HUES64 (cell line): ENCODE measurements around the gene COX5B.
"Not testable (repeated sequence)": the region's sequence is repeated elsewhere in the genome, so short reads cannot be mapped to it uniquely, and the experiment has no call there.

Experiments used
- H3K27ac ChIP-seq: 2 replicates; pipeline ENCODE4 v1.7.0; 2013; ENCODE audit warnings: low read depth, low read length, inconsistent platforms
- H3K27me3 ChIP-seq: 2 replicates; pipeline ENCODE4 v1.6.1; 2013; ENCODE audit warnings: mild to moderate bottlenecking, low read length; ENCODE audit not compliant: insufficient read depth
- H3K36me3 ChIP-seq: 2 replicates; pipeline ENCODE4 v1.6.1; 2013; ENCODE audit warnings: mild to moderate bottlenecking, low read length; ENCODE audit not compliant: insufficient read depth
- H3K4me1 ChIP-seq: 2 replicates; pipeline ENCODE4 v1.6.1; 2013; ENCODE audit warnings: mild to moderate bottlenecking, low read length, moderate library complexity; ENCODE audit not compliant: insufficient read depth
- H3K4me3 ChIP-seq: 2 replicates; pipeline ENCODE4 v1.5.1; 2013; ENCODE audit warnings: mild to moderate bottlenecking, low read length, moderate library complexity
- H3K9ac ChIP-seq: 2 replicates; pipeline ENCODE4 v1.6.1; 2013; ENCODE audit warnings: mild to moderate bottlenecking, low read depth, low read length
- H3K9me3 ChIP-seq: 2 replicates; pipeline ENCODE4 v1.6.1; 2013; ENCODE audit warnings: low read depth, low read length; ENCODE audit not compliant: insufficient read depth
- WGBS: fragments of 150-250, 120-280 bp; methylation state at CpG from one replicate; pipeline ENCODE4 v1.1.7; 2013; ENCODE audit warnings: missing lambda C conversion rate; 5-methylcytosine and 5-hydroxymethylcytosine counted together

Gene COX5B

DNA sequence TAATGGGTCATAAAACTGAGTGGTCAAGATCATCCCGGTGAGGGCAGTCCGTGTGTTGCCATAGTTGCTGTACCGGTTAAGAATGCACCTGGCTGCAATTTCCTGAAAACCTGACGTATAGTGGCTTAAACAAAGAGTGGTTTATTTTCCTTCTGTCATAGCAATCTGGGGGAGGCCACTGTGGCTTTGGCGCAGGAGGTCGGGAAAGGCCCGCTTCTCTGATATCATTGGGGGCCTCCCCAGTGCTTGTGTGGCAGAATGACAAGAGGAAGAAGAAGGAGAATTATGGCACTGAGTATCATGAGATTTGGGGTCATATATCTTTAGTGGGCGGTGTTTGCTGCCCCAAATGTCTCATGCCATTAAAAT lies 28.0 kb downstream of the COX5B start:
- 94% methylated on average over 8 of the region's 8 CpGs for WGBS
- no peaks in the 10 kb centered on the region for H3K27me3 ChIP-seq
- H3K36me3 ChIP-seq = no peaks in the 10 kb centered on the region
- H3K4me3 ChIP-seq = no peak overlapping the region
- H3K27ac ChIP-seq = no peak overlapping the region
- no peak overlapping the region for H3K9ac ChIP-seq
- H3K9me3 ChIP-seq = no peaks in the 10 kb centered on the region
- peaks cover 17% of the 10 kb centered on the region for H3K4me1 ChIP-seq

DNA sequence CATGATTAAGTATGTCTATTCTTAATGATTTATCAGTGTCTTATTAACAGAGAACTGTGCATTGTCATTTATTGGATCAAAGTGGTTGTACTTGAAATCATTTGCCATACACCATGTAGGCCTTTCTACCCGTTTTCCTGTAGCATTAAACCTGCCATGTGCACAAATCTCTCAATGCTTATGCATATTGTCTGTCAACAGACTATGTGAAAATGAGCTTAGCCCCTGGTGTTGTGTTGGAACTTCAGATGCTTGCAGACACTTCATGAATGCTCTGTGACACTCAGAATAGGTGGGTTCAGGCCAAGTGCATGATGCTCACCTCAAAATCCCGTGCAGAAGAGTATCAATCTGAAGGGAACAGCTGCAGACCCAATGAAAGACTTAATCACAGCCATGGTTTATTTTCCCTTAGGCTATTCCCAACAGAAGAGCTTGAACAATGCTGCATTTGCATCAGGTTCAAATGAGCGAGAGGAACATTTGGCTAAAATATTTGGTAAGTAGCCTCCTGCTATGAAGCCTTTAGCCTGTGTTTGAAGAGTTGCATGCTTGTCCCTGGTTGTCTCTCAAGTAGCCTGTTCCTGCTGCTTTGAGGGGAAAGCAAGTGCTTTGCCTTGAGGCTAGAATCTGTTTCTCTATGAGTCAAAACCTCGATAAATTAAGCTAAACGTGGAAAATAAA lies 29.7 kb downstream of the COX5B start:
- WGBS = 53% methylated on average over 5 of the region's 5 CpGs
- no peak overlapping the region for H3K4me3 ChIP-seq
- H3K4me1 ChIP-seq = peaks cover 17% of the 10 kb centered on the region
- H3K27ac ChIP-seq = peak overlapping the region; percentile 34; the same call in 1 of the 2 replicates
- no peaks in the 10 kb centered on the region for H3K27me3 ChIP-seq
- no peaks in the 10 kb centered on the region for H3K36me3 ChIP-seq
- no peak overlapping the region for H3K9ac ChIP-seq
- no peaks in the 10 kb centered on the region for H3K9me3 ChIP-seq

DNA sequence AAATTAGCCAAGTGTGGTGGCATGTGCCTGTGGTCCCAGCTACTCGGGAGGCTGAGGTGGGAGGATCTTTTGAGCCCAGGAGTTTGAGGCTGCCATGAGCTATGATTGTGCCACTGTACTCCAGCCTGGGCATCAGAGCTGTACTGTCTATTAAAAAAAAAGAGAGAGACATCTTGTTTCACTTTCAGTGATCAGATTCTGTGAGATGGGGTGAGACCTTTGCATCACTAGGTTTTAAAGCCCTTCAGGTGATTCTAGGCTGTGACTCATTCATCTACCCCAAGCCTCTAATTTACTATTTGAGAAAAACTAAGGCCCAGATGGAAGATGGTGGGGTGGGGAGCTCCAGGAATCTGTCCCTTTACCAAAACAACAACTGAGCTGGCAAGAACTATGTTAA lies 30.8 kb downstream of the COX5B start:
- Histone ChIP-seq H3K9me3 (no peaks in the 10 kb centered on the region), H3K27me3 (no peaks in the 10 kb centered on the region), H3K36me3 (no peaks in the 10 kb centered on the region), H3K4me3 (no peak overlapping the region), H3K27ac (no peak overlapping the region), H3K9ac (no peak overlapping the region), H3K4me1 (peaks cover 17% of the 10 kb centered on the region)
- 93% methylated on average over 1 of the region's 1 CpG for WGBS

DNA sequence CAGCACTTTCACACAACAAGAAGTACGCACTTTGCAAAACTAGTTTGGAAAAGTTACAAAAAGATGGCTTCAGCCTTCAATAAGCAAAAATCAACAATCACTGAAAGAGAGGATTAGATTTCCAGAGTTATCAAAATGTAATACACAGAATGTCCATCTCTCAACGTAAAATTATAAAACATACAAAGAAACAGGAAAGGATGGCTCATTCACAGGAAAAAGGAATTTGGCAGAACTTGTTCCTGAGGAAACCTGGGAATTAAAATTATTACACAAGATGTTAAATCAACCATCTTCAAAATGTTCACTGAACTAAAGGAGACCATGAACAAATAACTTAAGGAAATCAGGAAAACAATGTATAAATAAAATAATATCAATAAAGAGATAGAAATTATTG lies 31.6 kb downstream of the COX5B start:
- H3K9ac ChIP-seq = no peak overlapping the region
- H3K9me3 ChIP-seq = no peaks in the 10 kb centered on the region
- no peak overlapping the region for H3K4me3 ChIP-seq
- H3K4me1 ChIP-seq = peaks cover 17% of the 10 kb centered on the region
- no peaks in the 10 kb centered on the region for H3K27me3 ChIP-seq
- WGBS = 86% methylated on average over 1 of the region's 2 CpGs
- no peaks in the 10 kb centered on the region for H3K36me3 ChIP-seq
- no peak overlapping the region for H3K27ac ChIP-seq

DNA sequence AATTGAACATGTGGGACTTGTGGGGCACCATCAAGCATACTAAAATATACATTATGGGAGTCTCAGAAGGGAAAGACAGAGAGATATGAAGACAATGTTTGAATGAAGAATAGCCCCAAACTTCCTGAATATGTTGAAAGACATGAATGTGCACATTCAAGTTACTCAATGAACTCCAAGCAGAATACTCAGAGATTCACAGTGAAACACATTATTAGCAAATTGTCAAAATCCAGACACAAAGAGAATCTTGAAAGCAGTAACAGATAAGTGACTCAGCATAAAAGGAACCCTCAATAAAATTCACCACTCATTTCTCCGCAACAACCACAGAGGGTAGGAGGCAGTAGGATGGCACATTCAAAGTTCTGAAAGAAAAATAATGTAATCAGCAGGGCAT lies 32.4 kb downstream of the COX5B start:
- H3K27ac ChIP-seq = no peak overlapping the region
- H3K27me3 ChIP-seq = no peaks in the 10 kb centered on the region
- H3K4me1 ChIP-seq = peaks cover 17% of the 10 kb centered on the region
- no peak overlapping the region for H3K4me3 ChIP-seq
- H3K9ac ChIP-seq = no peak overlapping the region
- H3K9me3 ChIP-seq = no peaks in the 10 kb centered on the region
- no peaks in the 10 kb centered on the region for H3K36me3 ChIP-seq
- WGBS = 100% methylated on average over 1 of the region's 1 CpG

DNA sequence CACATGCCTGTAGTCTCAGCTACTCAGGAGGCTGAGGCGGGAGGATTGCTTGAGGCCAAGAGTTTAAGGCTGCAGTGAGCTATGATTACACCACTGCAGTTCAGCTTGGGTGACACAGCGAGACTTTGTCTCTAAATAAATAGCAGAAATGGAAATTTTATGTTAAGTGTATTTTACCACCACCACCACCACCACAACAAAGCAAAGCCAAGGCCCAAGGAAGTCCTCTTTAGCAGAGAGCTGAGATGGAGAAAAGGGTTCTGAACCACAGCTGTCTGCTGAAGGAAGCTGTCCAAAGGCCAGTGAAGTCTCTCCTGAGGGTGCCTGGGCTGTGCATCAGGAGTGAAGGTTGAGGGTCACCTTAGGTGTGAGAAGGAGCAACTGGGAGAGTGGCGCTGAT lies 41.4 kb downstream of the COX5B start:
- WGBS = 98% methylated on average over 1 of the region's 3 CpGs
- H3K4me3 ChIP-seq, H3K27me3 ChIP-seq, H3K4me1 ChIP-seq, H3K27ac ChIP-seq, H3K36me3 ChIP-seq, H3K9ac ChIP-seq, H3K9me3 ChIP-seq: not testable (repeated sequence)

DNA sequence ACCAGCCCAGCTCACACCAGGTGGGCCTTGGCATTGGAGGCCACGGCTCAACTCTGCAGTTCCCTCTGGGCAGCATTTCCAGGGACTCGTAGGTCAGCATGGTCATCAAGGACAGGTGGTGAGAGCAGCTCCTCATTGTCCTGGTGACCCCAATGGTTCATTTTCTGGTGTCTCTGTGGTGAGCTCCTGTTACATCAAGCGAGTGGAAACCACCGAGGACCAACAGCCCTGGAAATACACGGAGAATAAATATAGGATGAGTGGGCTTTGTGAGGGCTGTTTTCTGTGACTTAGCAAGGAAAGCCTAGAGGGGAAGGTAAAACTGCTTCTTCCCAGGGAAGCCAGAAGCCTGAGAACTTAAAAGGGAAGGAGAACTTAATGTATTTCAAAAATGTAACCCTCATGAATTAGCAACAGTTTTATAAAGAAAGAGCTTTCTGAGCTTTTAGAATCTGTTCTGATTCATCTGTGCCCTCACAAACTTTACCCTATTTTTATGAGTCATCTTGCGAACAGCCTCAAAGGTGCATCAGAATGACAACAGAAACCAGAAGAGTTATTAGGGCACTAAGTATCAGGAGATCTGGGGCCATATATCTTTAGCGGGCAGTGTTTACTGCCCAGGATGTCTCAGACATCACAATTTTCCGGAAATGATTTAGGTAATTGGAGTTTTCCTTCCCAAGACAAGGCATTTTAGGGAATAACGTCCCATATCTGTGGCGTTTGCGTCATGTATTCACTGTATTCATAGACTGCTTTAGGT lies 42.4 kb downstream of the COX5B start:
- Histone ChIP-seq H3K27me3 (no peaks in the 10 kb centered on the region), H3K4me3 (no peak overlapping the region), H3K9ac (no peak overlapping the region), H3K9me3 (no peaks in the 10 kb centered on the region), H3K27ac (no peak overlapping the region), H3K4me1 (peaks cover 4% of the 10 kb centered on the region; the same call in 1 of the 2 replicates), H3K36me3 (no peaks in the 10 kb centered on the region)
- 90% methylated on average over 11 of the region's 11 CpGs for WGBS

DNA sequence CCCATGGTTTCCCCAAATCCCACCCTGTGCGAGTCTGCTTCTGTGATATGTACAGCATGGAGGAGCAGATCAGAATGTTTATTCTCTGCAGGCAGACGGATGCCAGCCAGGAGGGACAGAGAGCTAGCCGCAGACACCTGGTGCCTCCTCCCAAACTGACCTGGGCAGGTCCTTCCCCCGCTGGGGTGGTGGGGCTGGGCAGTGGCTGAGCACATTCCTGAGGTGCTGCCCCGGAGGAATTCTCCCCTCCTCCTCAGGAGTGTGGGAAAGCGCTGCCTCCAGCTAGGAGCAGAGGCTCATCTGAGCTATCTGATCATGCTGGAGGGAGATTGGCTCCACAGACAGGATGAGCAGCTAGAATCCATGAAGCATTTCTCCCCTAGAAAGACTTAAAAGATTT lies 45.3 kb downstream of the COX5B start:
- peaks cover 4% of the 10 kb centered on the region; the same call in 1 of the 2 replicates for H3K4me1 ChIP-seq
- H3K36me3 ChIP-seq = no peaks in the 10 kb centered on the region
- no peak overlapping the region for H3K9ac ChIP-seq
- H3K27me3 ChIP-seq = no peaks in the 10 kb centered on the region
- H3K9me3 ChIP-seq = no peaks in the 10 kb centered on the region
- 41% methylated on average over 6 of the region's 6 CpGs for WGBS
- no peak overlapping the region for H3K27ac ChIP-seq
- H3K4me3 ChIP-seq = no peak overlapping the region

DNA sequence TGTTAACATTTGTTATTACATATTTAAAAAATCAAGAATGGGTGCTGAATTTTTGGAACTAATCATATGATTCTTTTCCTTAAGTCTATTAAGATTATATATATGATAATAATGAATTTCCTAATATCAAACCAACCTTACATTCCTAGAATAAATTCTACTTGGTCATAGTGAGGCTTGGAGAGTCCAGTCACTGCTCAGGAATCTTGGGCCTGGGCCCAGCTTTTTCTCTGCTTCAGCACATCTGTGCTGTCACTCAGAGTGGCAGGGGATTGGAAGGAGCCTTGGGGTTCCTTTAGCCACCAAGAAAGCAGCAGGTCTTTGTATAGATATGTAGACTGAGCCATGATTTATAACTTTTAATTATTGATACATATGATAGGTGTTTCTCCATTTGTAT lies 47.6 kb downstream of the COX5B start:
- Histone ChIP-seq H3K27ac (no peak overlapping the region), H3K4me3 (no peak overlapping the region), H3K9me3 (no peaks in the 10 kb centered on the region), H3K27me3 (no peaks in the 10 kb centered on the region), H3K9ac (no peak overlapping the region), H3K36me3 (no peaks in the 10 kb centered on the region), H3K4me1 (peaks cover 4% of the 10 kb centered on the region; the same call in 1 of the 2 replicates)

DNA sequence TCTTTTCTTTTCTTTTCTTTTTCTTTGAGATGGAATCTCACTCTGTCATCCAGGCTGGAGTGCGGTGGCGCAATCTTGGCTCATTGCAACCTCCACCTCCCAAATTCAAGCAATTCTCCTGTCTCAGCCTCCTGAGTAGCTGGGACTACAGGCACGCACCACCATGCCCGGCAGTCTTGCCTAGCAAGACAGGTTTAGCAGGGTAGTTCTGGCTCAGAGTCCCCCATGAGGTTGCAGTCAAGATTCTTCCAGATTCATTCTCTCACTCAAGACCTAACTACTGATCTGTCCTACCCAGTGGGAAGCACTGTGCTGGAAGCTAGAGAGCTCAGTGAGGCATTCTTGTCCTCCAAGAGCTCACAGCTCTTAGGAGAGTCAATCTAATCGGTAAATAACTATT lies 49.9 kb downstream of the COX5B start:
- Histone ChIP-seq H3K9me3 (no peaks in the 10 kb centered on the region), H3K9ac (no peak overlapping the region), H3K36me3 (no peaks in the 10 kb centered on the region), H3K27me3 (no peaks in the 10 kb centered on the region; the same call in 1 of the 2 replicates), H3K4me1 (peaks cover 4% of the 10 kb centered on the region; the same call in 1 of the 2 replicates), H3K4me3 (no peak overlapping the region), H3K27ac (no peak overlapping the region)
- whole genome bisulfite sequencing = 92% methylated on average over 4 of the region's 5 CpGs

DNA sequence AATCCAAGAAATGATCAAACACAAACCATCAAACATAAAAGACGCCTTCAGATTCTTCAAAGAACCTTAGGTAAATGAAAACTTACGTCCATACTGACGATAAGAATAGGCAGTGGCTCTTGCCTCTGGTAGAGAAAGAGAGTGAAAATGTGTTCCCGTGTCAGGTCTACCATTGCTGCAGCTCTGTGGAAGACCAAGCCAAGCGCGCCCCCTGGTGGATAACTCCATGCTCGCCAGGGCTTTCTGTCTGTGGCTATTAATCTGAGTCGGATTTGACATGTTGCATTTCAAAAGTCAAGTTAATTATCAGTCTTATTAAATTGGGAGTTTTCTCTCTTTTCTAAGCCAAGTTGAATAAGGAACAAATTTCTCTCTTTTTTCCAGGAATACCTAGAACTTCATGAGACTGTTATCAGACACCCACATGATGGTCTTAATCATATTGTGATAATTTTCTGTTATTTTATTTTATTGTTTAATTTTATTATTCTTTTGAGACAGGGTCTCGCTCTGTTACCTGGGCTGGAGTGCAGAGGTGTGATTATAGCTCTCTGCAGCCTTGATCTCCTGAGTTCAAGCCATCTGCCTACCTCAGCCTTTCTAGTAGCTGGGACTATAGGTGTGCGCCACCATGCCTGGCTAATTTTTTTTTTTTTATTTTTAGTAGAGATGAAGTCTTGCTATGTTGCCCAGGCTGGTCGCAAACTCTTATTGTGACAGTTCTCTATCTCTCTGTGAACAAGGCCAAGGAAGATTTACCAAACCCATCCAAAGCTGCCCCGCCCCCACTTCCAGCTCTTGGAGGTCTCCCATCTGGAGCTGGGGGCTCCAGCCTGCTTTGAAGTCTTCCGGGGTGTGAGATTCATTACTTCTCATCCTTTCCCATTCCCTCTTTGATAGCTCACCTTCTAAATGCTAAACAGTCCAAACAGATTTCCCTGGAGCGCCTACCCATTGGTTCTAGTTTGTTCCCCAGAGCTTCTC lies 51.7 kb downstream of the COX5B start:
- H3K27me3 ChIP-seq = no peaks in the 10 kb centered on the region; the same call in 1 of the 2 replicates
- no peak overlapping the region for H3K27ac ChIP-seq
- no peaks in the 10 kb centered on the region for H3K4me1 ChIP-seq
- 31% methylated on average over 13 of the region's 14 CpGs for WGBS
- H3K4me3 ChIP-seq = no peak overlapping the region
- H3K36me3 ChIP-seq = no peaks in the 10 kb centered on the region
- H3K9me3 ChIP-seq = no peaks in the 10 kb centered on the region
- no peak overlapping the region for H3K9ac ChIP-seq
